HT1080 (cell line): ENCODE measurements around the gene CLC. TPM values are rescaled to one million over a fixed set of nuclear protein-coding genes. Genes with fewer than 3 reads are reported as not detected.

Experiments used
- small RNA-seq: library from RNA; depleted of rRNA; stranded (forward); fragments of <200 nt; gene quantifications from one replicate; pipeline ENCODE3, GENCODE V24; 2014
- total RNA-seq: library from RNA; depleted of rRNA; stranded (reverse); fragments of >200 nt; shearing (Covaris generic); gene quantifications from 2 replicates; pipeline ENCODE4 v1.2.3, GENCODE V29; 2014; rRNA removed

Gene CLC
- total RNA-seq, 1 experiment from 2014 or later, result not detected

Small RNA genes within 50 kb of the gene (small RNA-seq; reads per million reads assigned to genes)
- not detected for gene RPS29P27

Other genes with a start within 250 kb of the CLC start
- gene DLL3, start 239.1 kb downstream of the CLC start, total RNA-seq, result 0.80 and 1.2 TPM in 2 replicates
- gene SELENOV, start 222.9 kb downstream of the CLC start, total RNA-seq, result not detected in 2 replicates
- gene EID2B, start 205.2 kb downstream of the CLC start, total RNA-seq, result 4.6 and 5.1 TPM in 2 replicates
- gene EID2, start 197.9 kb downstream of the CLC start, total RNA-seq, result 19.4 and 21.8 TPM in 2 replicates
- gene LGALS13, start 135.5 kb downstream of the CLC start, total RNA-seq, result not detected in 2 replicates
- gene LGALS16, start 82.1 kb downstream of the CLC start, total RNA-seq, result not detected in 2 replicates
- gene LGALS14, start 33.5 kb downstream of the CLC start, total RNA-seq, result not detected in 2 replicates
- gene LEUTX, start 40.8 kb upstream of the CLC start, total RNA-seq, result not detected in 2 replicates
- 0.60 and 1.3 TPM in 2 replicates for gene DYRK1B, start 96.1 kb upstream of the CLC start, total RNA-seq
- gene FBL, start 108.3 kb upstream of the CLC start, total RNA-seq, result 265 and 384 TPM in 2 replicates
- 0.20 and 0.26 TPM in 2 replicates for gene FCGBP, start 196.6 kb upstream of the CLC start, total RNA-seq
- 324 and 370 TPM in 2 replicates for gene PSMC4, start 233.1 kb upstream of the CLC start, total RNA-seq